Astrocyte (in vitro differentiated cells and primary cell): Measurements from ENCODE around the gene FGF19. TPM values are rescaled to one million over a fixed set of nuclear protein-coding genes. Genes with fewer than 3 reads are reported as not detected.
"Not testable (repeated sequence)": the region's sequence is repeated elsewhere in the genome, so short reads cannot be mapped to it uniquely, and the experiment has no call there.

Experiments
- DNase-seq: peaks from one replicate; pipeline ENCODE4 v3.0.0-alpha.2; 2010; ENCODE audit warnings: low read depth
- FAIRE-seq: peaks from 2 replicates; lab custom pipeline; 2011; peaks lifted over from hg19 to GRCh38; lab: Jason Lieb, UNC
- H2AFZ ChIP-seq: 2 replicates; pipeline ENCODE4 v1.6.0; 2012; ENCODE audit warnings: low read depth, low read length, inconsistent platforms
- H3K27ac ChIP-seq: 2 replicates; pipeline ENCODE4 v1.5.1; 2011; ENCODE audit warnings: low read depth, low read length, inconsistent platforms
- H3K27me3 ChIP-seq: 2 replicates; pipeline ENCODE4 v1.6.0; 2011; ENCODE audit warnings: low read length, inconsistent platforms; ENCODE audit not compliant: insufficient read depth
- H3K36me3 ChIP-seq: 2 replicates; pipeline ENCODE4 v1.5.1; 2011; ENCODE audit warnings: low read length, inconsistent platforms; ENCODE audit not compliant: insufficient read depth
- H3K4me1 ChIP-seq: 2 replicates; pipeline ENCODE4 v1.5.1; 2011; ENCODE audit warnings: low read length, inconsistent platforms; ENCODE audit not compliant: insufficient read depth
- H3K4me2 ChIP-seq: 2 replicates; pipeline ENCODE4 v1.6.0; 2012; ENCODE audit warnings: low read length, inconsistent platforms
- H3K4me3 ChIP-seq: 2 replicates; pipeline ENCODE4 v1.5.1; 2011; ENCODE audit warnings: low read depth, mild to moderate bottlenecking, low read length, inconsistent platforms; ENCODE audit not compliant: insufficient read depth
- H3K79me2 ChIP-seq: 2 replicates; pipeline ENCODE4 v1.6.0; 2012; ENCODE audit warnings: mild to moderate bottlenecking, low read length, inconsistent platforms; ENCODE audit not compliant: insufficient read depth
- H3K9ac ChIP-seq: 2 replicates; pipeline ENCODE4 v1.6.0; 2012; ENCODE audit warnings: mild to moderate bottlenecking, low read length, inconsistent platforms
- H3K9me3 ChIP-seq: 2 replicates; pipeline ENCODE4 v1.5.1; 2012; ENCODE audit warnings: low read depth, mild to moderate bottlenecking, low read length, inconsistent platforms; ENCODE audit not compliant: insufficient read depth
- H4K20me1 ChIP-seq: 2 replicates; pipeline ENCODE4 v1.6.0; 2012; ENCODE audit warnings: low read length, inconsistent platforms; ENCODE audit not compliant: insufficient read depth
- H3K27ac Mint-ChIP-seq: one replicate; pipeline ENCODE4 v1.8.0; 2021; ENCODE audit warnings: mild to moderate bottlenecking, mixed read lengths; ENCODE audit not compliant: unreplicated experiment
- H3K27me3 Mint-ChIP-seq: one replicate; pipeline ENCODE4 v1.8.0; 2021; ENCODE audit warnings: low read depth, mixed read lengths; ENCODE audit not compliant: unreplicated experiment
- H3K36me3 Mint-ChIP-seq: one replicate; pipeline ENCODE4 v1.8.0; 2021; ENCODE audit warnings: low read depth, mixed read lengths; ENCODE audit not compliant: unreplicated experiment
- H3K4me1 Mint-ChIP-seq: one replicate; pipeline ENCODE4 v1.8.0; 2021; ENCODE audit warnings: low read depth, mixed read lengths; ENCODE audit not compliant: unreplicated experiment
- H3K4me3 Mint-ChIP-seq: one replicate; pipeline ENCODE4 v1.8.0; 2021; ENCODE audit warnings: mild to moderate bottlenecking, moderate library complexity, mixed read lengths; ENCODE audit not compliant: unreplicated experiment
- H3K9me3 Mint-ChIP-seq: one replicate; pipeline ENCODE4 v1.8.0; 2021; ENCODE audit warnings: mild to moderate bottlenecking, mixed read lengths; ENCODE audit not compliant: unreplicated experiment
- EZH2 ChIP-seq: IDR thresholded peaks from 2 replicates; pipeline ENCODE4 v1.6.1; 2012; ENCODE audit warnings: mild to moderate bottlenecking, low read length, inconsistent platforms; ENCODE audit not compliant: insufficient read depth
- total RNA-seq: library from RNA; stranded (reverse); gene quantifications from 2 replicates; pipeline ENCODE4 v1.2.1, GENCODE V29; 2021
- TF ChIP-seq, protein P1 (sequence below): IDR thresholded peaks from 2 replicates; pipeline ENCODE4 v1.5.1; 2011; ENCODE audit warnings: low read depth, mild to moderate bottlenecking, inconsistent platforms, low read length, moderate library complexity; ENCODE audit not compliant: insufficient read depth

The FGF19 gene
- total RNA-seq, 1 donor from 2014 or later = not detected

DNA sequence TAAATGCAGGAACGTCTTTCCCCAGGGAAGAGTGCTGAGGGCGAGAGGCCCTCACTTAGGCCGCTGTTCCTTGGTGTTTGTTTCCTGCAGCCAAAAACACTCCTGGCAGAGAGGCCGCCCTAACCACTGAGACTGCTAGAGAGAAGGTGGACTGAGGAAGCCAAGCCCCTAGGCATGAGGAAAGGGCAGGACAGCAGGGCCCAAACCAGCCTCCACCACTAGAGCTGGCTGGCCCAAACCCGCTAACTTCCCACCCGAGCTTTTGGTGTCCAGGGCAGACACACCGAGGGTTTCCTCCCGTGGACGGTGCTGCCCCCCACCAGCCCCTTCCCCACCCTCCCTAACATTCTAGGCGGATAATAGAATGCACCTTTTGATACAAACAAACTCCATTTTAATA is 6.0 kb downstream of the FGF19 start:
- no peaks in the 10 kb centered on the region for H3K79me2 ChIP-seq
- H4K20me1 ChIP-seq = no peaks in the 10 kb centered on the region
- no peak overlapping the region for H3K9ac ChIP-seq
- no peaks in the 10 kb centered on the region for H3K9me3 ChIP-seq
- H3K9me3 Mint-ChIP-seq = no peaks in the 10 kb centered on the region
- DNase-seq = no peak
- no peak overlapping the region for H3K27ac Mint-ChIP-seq
- peaks cover 7% of the 10 kb centered on the region for H3K4me1 Mint-ChIP-seq
- no peak overlapping the region for H3K4me3 ChIP-seq
- no peaks in the 10 kb centered on the region for H3K36me3 Mint-ChIP-seq
- H3K4me2 ChIP-seq = no peak overlapping the region
- no peak overlapping the region for H3K27ac ChIP-seq
- H3K4me3 Mint-ChIP-seq = no peak overlapping the region
- no peaks in the 10 kb centered on the region for H3K36me3 ChIP-seq
- TF ChIP-seq EZH2 = no peak
- TF ChIP-seq, protein P1, sequence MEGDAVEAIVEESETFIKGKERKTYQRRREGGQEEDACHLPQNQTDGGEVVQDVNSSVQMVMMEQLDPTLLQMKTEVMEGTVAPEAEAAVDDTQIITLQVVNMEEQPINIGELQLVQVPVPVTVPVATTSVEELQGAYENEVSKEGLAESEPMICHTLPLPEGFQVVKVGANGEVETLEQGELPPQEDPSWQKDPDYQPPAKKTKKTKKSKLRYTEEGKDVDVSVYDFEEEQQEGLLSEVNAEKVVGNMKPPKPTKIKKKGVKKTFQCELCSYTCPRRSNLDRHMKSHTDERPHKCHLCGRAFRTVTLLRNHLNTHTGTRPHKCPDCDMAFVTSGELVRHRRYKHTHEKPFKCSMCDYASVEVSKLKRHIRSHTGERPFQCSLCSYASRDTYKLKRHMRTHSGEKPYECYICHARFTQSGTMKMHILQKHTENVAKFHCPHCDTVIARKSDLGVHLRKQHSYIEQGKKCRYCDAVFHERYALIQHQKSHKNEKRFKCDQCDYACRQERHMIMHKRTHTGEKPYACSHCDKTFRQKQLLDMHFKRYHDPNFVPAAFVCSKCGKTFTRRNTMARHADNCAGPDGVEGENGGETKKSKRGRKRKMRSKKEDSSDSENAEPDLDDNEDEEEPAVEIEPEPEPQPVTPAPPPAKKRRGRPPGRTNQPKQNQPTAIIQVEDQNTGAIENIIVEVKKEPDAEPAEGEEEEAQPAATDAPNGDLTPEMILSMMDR = no peak
- peaks cover 4% of the 10 kb centered on the region for H3K4me1 ChIP-seq
- FAIRE-seq = no peak
- H2AFZ ChIP-seq = no peak overlapping the region
- H3K27me3 Mint-ChIP-seq = peaks cover 48% of the 10 kb centered on the region
- peaks cover 33% of the 10 kb centered on the region for H3K27me3 ChIP-seq

- H2AFZ ChIP-seq = no peak overlapping the region
- H3K4me2 ChIP-seq = no peak overlapping the region
- no peaks in the 10 kb centered on the region for H3K36me3 ChIP-seq
- H3K9me3 ChIP-seq = no peaks in the 10 kb centered on the region
- H3K27ac Mint-ChIP-seq = no peak overlapping the region
- H3K4me1 Mint-ChIP-seq = peaks cover 5% of the 10 kb centered on the region
- peaks cover 44% of the 10 kb centered on the region for H3K27me3 Mint-ChIP-seq
- no peaks in the 10 kb centered on the region for H3K9me3 Mint-ChIP-seq
- no peak for DNase-seq
- no peaks in the 10 kb centered on the region for H3K36me3 Mint-ChIP-seq
- no peak overlapping the region for H3K4me3 Mint-ChIP-seq
- no peak overlapping the region for H3K9ac ChIP-seq
- H3K4me1 ChIP-seq = peaks cover 4% of the 10 kb centered on the region
- no peaks in the 10 kb centered on the region for H4K20me1 ChIP-seq
- FAIRE-seq = no peak
- H3K79me2 ChIP-seq = no peaks in the 10 kb centered on the region
- no peak for TF ChIP-seq EZH2
- TF ChIP-seq, protein P1 = no peak
- H3K27ac ChIP-seq = no peak overlapping the region
- no peak overlapping the region for H3K4me3 ChIP-seq
- peaks cover 32% of the 10 kb centered on the region for H3K27me3 ChIP-seq
Observed at GRCh38 chr11:69697469-69697843, 6.4 kb downstream of the FGF19 start.

GRCh38 chr11:69696749-69697468 is 6.9 kb downstream of the FGF19 start:
- no peak overlapping the region for H3K4me2 ChIP-seq
- TF ChIP-seq EZH2 = no peak
- TF ChIP-seq, protein P1 = no peak
- H3K4me3 ChIP-seq = no peak overlapping the region
- FAIRE-seq (no peak), DNase-seq (no peak)
- Mint-ChIP-seq H3K27ac (no peak overlapping the region), H3K4me3 (no peak overlapping the region), H3K4me1 (peaks cover 5% of the 10 kb centered on the region), H3K9me3 (no peaks in the 10 kb centered on the region), H3K36me3 (no peaks in the 10 kb centered on the region), H3K27me3 (peaks cover 41% of the 10 kb centered on the region)
- H4K20me1 ChIP-seq = no peaks in the 10 kb centered on the region
- H3K9me3 ChIP-seq = no peaks in the 10 kb centered on the region
- H2AFZ ChIP-seq = no peak overlapping the region
- H3K27me3 ChIP-seq = peaks cover 28% of the 10 kb centered on the region
- H3K79me2 ChIP-seq = no peaks in the 10 kb centered on the region
- H3K9ac ChIP-seq = no peak overlapping the region
- H3K4me1 ChIP-seq = peaks cover 4% of the 10 kb centered on the region
- H3K36me3 ChIP-seq = no peaks in the 10 kb centered on the region
- H3K27ac ChIP-seq = no peak overlapping the region

DNA sequence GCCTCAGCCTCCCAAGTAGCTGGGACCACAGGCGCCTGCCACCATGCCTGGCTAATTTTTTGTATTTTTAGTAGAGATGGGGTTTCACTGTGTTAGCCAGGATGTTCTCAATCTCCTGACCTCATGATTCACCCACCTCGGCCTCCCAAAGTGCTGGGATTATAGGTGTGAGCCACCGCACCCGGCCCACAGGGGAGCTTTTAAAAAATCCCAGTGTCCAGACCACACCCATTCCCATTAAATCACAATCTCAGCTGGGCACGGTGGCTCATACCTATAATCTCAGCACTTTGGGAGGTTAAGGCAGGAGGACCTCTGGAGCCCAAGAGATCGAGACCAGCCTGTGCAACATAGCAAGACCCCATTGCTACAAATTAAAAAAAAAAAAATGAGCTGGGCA is 7.8 kb downstream of the FGF19 start:
- H3K9me3 Mint-ChIP-seq, H3K4me1 Mint-ChIP-seq, H3K27ac ChIP-seq, H2AFZ ChIP-seq, H3K4me2 ChIP-seq, H3K9me3 ChIP-seq, H3K36me3 ChIP-seq, H3K4me1 ChIP-seq, H3K79me2 ChIP-seq, H3K27ac Mint-ChIP-seq, H4K20me1 ChIP-seq, H3K9ac ChIP-seq, FAIRE-seq, H3K4me3 Mint-ChIP-seq, DNase-seq, H3K4me3 ChIP-seq, H3K36me3 Mint-ChIP-seq: not testable (repeated sequence)
- peaks cover 44% of the 10 kb centered on the region for H3K27me3 Mint-ChIP-seq
- H3K27me3 ChIP-seq = peaks cover 21% of the 10 kb centered on the region
